Measurements from ENCODE around the gene PLSCR2.
A peak's percentile ranks its signal among the peaks of the same experiment; 100 is the strongest.
"Not testable (repeated sequence)": the region's sequence is repeated elsewhere in the genome, so short reads cannot be mapped to it uniquely, and the experiment has no call there.

Gene PLSCR2

DNA sequence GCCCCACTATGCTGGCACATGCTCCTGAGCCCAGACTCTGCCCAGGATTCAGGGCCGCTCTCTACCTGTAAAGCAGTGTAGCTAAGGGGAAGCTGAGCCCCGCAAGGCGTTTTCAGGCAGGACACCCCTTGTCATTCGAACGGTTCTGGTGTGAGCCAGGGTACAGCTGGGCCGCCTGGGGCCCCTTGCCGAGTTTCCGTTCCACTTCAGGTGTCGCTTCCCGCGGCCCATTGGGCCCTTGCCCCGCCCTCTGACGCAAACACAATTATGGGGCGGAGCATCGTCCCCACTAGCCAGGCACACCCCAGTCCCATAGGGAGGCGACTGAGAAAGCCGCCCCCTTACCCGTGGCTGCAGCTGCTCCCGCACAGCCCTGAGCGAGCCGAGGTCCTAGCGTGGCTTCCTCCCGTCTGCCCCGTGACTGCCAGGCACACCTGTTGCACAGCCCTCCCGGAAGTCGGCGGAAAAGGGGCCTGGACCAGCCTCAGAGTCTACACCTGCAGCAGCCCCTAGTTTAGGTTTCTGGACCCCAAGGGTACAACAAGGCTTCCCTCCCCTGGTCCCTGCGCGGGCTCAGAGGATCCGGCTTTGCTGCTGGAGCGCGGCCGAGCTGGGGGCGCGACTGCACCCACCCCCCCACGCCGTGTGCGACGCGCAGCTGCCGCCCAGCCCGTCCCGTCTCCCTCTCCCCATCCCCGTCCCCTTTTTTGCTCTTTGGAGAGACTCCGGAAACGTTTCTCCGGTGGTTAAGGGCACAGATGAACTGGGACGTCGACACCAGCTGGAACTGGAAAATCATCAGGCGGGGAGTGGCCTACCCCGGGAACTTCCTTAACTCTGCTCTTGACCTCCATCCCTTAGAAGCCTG lies at the start of gene PLSCR2:
PLSCR2 (minus strand) TSS at position 412 of the 868 bp plus-strand sequence. CDS start 9,657 bp downstream, outside the sequence.
- DNase-seq, result peak; percentile 71

- DNase-seq, result no peak
These were observed 48.5 kb upstream of the PLSCR2 start for GRCh38 chr3:146517684-146518435.

DNA sequence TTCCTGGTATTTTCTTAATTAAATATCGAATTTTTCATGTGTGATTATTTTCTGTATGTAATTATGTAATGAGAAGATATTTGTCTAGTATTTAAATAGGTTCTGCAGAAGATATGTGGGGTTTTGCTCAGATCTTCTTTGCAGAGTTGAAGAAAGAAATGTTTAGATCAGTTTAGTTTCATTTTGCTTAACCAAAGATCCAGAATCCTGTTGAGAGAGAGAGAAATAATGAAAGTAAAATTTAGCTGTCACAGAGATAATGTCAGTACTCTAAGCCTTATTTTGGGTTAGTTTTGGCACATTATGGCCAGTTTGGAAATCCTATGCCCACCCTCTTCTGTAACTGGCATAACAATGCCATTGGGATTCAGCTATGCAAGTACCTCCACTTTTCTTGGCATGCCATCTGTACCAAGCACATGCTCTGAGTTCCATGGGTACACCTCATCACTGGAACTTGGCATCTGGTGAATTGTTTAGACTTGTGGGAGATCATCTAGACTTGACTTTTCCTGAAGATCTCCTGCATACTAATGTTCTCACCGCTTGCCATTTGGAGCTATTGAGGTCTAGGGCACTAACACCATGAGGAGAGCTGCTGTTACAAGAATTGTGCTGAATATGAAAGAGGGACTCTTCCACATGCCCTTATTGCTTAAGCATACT lies 44.2 kb upstream of the PLSCR2 start:
- no peak for DNase-seq

DNA sequence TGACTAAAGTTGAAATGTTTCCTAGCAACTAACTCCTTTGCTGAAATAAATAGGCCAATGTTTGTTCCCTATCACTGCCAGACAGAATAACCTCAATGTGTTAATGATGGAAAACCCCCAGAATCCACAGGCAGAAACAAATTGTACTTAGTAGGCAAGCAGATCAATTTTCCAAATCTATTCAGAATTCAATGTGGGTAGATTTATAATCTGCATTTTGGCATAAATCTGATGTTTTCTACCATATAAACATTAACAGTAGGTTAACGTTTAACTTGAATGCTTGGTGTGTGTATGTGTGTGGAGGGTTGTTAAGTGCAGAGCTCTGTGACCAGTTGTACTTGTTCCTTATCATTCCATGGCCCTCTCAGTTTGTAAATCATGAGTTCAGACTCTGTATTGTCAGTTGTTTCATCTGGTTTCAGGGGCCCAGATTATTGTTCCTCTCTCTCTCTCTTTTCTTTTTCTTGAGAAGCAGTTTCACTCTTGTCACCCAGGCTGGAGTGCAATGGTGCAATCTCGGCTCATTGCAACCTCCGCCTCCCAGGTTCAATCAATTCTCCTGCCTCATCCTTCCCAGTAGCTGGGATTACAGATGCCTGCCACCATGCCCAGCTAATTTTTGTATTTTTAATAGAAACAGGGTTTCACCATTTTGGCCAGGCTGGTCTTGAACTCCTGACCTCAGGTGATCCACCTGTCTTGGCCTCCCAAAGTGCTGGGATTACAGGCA lies 42.2 kb upstream of the PLSCR2 start:
- DNase-seq, result no peak

GRCh38 chr3:146507331-146508120 lies 38.2 kb upstream of the PLSCR2 start:
- no peak for DNase-seq

DNA sequence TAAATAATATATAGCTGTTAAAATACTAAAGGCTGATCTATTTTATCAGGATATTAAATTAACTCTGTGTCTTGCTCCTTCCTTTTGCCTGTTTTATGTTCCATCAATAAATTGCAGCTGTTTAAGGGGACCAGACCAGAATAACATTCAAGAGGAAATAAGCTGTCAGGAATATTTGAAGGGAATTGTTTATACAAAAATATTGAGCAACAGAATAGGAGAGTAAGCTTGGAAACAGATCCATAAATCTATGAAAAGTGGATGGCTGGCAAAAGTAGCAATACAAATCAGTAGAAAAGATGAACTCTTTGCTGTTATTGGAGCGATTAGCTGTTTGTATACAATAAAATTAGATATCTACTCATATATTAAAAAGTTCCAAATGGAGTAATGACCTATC lies 36.2 kb upstream of the PLSCR2 start:
- DNase-seq, result no peak

DNA sequence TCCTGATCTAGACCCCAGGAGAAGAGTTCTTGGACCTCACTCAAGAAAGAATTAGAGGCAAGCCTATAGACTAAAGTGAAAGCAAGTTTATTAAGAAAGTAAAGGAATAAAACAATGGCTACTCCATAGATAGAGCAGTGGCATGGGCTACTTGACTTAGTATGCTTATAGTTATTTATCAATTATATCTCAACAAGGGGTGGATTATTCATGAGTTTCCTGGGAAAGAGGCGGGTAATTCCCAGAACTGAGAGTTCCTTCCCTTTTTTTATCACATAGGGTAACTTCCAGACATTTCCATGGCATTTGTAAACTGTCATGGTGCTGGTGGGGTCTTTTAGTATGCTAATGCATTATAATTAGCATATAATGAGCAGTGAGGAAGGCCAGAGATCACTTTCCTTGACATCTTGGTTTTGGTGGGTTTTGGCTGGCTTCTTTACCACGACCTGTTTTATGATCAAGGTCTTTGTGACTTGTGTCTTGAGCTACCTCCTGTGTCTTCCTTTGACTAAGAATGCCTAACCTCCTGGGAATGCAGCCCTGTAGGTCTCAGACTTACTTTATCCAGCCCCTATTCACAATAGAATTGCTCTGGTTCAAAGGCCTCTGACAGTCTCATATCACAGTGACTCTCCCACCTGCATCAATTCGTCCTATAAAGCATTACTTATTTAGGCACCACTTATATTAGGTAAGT lies 35.3 kb upstream of the PLSCR2 start:
- no peak for DNase-seq

GRCh38 chr3:146503461-146504202 lies 34.3 kb upstream of the PLSCR2 start:
- DNase-seq, result no peak

DNA sequence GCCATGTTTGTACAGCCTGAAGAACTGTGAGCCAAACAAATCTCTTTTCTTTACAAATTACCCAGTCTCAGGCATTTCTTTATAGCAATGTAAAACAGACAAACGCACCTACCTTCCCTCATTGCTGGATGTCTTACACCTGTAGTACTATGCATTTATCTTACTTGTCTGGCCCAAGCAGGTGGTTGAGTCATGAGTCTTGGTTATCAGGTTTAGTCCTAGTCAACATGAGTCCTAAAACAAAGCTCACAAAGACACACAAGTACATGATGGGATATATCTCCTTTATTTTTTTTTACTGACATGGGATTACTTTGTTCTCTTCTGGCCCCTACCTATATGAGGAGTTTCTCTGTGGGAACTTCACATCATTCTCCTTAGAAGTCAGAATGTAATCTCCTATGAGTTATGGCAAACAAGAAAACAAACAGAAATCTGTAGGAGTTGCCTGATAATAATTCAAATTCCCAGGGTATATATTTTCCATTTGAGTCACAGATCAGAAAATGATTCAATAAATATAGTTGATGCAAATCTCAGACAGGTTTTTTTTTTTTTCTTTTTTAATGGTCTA lies 33.6 kb upstream of the PLSCR2 start:
- no peak for DNase-seq

GRCh38 chr3:146501752-146502151 lies 32.4 kb upstream of the PLSCR2 start:
- DNase-seq, result no peak

DNA sequence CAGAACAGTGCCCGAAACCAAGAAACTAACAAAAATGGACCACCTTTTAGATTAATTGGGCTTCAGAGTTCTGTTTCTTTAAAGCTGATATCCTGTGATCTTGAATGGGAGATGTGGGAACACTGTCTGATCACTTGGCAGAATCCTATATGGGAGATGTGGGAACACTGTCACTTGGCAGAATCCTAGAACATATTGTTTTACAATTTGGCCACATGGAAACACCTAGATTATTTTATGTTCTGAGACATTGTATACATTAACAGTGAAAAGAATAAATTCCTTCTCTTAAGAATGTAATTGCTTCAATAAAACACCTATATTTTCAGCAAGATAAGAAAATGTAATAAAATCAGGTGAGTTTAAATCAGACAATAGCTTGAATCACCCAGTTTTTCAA lies 30.3 kb upstream of the PLSCR2 start:
- DNase-seq, result no peak

DNA sequence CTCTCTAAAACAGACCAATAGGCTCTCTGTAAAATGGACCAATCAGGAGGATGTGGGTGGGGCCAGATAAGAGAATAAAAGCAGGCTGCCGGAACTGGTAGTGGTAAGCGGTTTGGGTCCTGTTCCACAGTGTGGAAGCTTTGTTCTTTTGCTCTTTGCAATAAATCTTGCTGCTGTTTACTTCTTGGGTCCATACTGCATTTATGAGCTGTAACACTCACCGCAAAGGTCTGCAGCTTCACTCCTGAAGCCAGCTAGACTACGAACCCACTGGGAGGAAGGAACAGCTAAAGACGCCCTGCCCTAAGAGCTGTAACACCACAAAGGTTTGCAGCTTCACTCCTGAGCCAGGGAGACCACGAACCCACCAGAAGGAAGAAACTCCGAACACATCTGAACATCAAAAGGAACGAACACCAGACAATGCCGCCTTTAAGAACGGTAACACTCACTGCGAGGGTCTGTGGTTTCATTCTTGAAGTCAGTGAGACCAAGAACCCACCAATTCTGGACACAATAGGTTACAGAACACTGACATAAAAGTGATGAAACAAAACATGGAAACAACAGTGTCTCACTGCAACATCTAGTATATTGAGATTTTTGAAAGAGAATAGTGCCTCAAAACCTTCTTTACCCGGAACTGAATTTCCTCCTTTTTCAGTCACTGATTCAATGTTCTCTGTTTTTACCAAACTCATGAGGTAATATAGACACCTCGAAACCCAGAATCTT lies 28.8 kb upstream of the PLSCR2 start:
- DNase-seq, result peak; percentile 52

DNA sequence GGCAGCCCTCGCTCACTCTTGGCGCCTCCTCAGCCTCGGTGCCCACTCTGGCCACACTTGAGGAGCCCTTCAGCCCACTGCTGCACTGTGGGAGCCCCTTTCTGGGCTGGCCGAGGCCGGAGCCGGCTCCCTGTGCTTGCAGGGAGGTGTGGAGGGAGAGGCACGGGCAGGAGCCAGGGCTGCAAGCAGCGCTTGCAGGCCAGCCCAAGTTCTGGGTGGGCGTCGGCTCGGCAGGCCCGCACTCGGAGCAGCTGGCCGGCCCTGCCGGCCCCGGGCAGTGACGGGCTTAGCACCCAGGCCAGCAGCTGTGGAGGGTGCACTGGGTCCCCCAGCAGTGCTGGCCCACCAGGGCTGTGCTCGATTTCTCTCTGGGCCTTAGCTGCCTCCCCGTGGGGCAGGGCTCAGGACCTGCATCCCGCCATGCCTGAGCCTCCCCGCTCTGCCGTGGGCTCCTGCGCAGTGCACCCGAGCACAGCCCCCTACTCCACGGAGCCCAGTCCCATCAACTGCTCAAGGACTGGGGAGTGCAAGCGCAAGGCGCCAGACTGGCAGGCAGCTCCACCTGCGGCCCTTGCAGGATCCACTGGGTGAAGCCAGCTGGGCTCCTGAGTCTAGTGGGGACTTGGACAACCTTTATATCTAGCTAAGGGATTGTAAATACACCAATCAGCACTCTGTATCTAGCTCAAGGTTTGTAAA lies 27.9 kb upstream of the PLSCR2 start:
- not testable (repeated sequence) for DNase-seq

DNA sequence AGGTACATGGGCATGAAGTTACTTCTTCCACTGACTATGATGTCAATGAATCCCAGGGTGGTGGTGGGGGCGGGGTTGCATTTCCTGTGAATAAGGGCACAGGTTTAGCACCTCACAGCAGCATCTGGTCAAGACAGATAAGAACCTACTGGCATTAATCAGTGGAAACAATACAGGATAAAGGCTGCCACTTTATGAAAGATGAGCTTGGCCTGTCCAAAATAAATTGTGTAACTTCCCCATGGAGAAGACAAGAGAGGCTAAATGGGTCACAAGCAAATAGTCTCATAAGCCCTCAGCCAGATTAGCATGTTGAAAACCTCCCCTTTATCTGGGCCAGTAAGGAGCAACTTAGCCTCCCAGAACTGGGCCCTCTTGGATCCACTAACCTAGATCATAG lies 27.4 kb upstream of the PLSCR2 start:
- DNase-seq, result no peak

- DNase-seq, result no peak
These were observed 26.9 kb upstream of the PLSCR2 start for GRCh38 chr3:146496251-146496650.

DNA sequence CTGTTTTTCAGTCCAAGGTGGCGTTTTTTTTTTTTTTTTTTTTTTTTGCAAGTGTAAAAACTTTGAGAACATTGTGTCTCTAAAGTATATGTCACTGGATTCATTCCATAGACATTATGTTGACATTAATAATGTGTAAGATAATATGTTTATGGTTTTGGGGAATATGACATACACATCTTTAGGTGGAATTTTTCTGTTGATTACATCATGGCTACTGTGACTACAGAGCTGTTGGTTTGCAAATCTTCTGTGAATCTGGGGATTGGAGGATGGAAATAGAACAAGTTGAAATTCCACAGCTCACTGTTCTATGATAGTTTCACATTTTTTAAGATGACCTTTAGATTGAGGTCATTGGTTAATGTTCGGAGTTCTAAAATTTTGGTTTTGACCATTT lies 24.4 kb upstream of the PLSCR2 start:
- no peak for DNase-seq

GRCh38 chr3:146493221-146493620 lies 23.9 kb upstream of the PLSCR2 start:
- no peak for DNase-seq

GRCh38 chr3:146491303-146491702 lies 21.9 kb upstream of the PLSCR2 start:
- no peak for DNase-seq

- no peak for DNase-seq
These were observed 15.9 kb upstream of the PLSCR2 start for GRCh38 chr3:146485297-146485696.
